GM19043 (cell line): ENCODE data around the gene DNAJC21.

ENCODE experiments used
- ATAC-seq: cut with Tn5 transposase; IDR thresholded peaks from one replicate; pipeline ENCODE4 v1.9.1; 2021; ENCODE audit warnings: low read depth; ENCODE audit not compliant: unreplicated experiment

The DNAJC21 gene

DNA sequence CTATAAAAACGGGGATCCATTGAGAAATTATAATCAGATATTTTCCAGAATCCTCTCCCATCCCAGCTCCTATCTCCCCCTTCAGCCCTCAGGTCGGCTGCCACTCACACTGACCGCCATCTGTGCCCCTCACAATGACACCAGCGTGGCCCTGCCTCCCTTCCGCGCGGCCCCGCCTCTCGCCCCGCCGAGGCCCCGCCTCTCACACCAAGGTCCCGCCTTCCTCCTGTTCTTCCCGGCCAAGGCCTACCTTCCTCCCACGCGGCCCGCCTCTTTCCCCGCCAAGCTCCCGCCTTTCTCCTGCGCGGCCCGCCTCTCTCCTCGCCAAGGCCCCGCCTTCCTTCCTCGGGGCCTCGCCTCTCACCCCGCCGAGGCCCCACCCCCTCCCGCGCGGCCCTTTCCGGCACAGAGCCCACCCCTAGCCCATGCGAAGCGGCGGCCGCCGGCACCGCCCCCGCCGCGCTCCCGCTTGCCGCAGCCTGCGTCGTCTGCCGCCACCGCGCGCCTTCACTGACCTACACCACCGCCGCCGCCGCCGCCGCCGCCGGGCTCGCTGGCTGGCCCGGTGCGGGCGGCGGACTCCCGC lies at the start of gene DNAJC21:
TSS of gene DNAJC21 (plus strand) at position 426 of the 586 bp plus-strand sequence. CDS start 261 bp downstream, outside the sequence.
- peak; percentile 83 for ATAC-seq

DNA sequence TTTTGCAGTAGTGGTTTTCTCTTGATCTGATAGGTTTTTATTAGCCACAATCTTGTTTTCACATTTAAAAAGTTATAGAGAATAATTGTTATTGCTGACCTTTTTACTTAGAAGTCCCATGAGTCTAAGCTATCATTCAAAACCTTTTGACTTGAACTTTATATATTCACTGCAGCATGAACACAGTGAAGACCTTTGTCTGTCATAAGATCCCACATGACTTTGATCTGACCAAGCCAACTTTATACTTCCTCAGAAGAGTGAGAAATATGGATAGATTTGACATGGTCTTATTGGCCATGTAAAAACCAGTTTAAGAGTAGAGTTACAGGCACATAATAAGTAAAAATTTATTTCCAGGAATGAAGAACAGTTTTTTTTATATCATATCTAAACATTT lies 48.1 kb upstream of the DNAJC21 start:
- ATAC-seq: no peak

DNA sequence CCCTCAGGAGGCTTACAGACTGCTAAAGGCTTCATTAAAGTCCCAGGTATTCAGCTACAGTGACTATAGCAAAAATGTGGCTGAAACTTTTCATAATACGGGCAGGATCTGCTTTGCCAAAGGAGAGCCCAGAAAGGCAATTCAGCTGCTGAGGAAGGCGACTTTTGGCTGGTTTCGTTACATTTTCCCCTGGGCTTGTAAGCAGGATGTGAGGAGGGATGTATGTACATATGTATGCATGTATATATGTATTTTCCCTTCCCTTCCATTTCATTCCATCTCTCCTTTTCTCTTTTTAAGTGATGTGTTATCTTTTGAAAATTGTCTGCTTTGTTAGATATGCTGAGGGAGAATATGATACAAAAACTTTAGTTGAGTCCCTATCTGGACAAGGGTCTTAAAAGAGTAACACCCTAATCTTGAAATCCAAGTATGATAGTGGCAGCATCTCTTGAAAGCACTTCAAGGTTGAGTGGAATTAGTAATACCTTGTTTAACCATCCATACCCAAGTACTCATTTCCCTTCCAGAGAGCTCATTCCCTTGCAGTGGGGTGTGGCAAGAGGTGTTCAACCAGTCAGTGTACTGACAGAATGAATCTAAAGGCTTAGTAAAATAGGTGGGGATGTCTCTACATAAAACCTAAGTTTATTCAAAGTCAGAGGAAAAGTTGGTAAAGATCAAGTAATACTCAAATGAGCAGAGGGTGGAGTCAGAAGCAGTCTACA lies 42.8 kb upstream of the DNAJC21 start:
- ATAC-seq: no peak

DNA sequence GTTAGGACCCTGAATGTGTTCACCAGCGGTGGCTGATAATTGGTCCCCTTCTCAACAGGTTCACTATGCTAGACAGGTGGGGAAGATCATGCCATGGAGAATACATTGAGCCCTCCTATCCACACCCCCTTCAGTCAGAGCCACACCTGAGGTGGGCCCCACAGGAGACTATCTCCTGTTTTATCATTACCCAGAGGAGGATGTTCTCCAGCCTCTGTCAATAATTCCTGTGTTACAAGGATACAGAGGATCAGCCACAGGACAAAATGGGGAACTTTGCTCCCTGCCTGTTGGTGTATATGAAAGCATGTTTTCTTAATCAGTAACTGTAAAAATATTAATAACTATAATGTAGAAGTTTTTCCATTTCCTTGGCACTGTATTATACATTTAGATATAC lies 40.0 kb upstream of the DNAJC21 start:
- no peak for ATAC-seq

DNA sequence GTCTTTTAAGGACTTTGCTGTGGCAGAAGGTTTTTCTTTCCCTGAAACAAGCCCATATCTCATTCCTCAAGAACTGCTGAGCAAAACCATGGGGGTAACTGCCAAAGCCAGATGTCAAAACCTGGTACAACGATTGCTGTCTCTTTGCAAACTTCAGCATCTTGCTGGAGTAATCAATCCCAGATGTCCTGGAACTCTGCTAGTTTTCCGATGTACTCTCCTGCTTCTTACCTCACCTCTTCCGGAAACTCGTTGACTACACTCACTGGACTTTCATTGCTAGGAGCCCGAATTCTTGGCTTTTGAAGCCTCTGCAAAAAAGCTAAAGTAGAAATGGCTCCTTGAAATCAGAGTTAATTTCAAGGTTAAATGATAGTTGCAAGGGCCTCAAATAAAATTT lies 37.4 kb upstream of the DNAJC21 start:
- ATAC-seq: no peak

DNA sequence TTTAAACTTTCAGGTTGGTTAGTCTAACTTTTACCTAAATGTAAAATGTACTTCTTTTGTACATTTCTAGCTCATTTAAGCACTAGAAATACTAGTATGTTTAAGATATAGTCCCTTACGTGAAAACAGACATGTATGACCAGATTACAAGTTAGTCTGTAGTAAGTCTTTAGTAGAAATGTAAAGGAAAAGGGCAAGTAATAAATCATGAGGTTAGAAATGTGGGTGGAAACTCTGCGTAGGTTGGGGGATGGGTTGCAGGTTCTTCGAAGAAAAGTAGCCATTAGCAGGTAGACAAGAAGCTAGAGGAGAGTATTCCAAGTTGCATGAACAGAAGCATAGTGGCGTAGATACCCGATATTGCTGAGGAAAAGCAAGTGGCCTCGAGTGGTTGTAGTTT lies 36.9 kb upstream of the DNAJC21 start:
- no peak for ATAC-seq

DNA sequence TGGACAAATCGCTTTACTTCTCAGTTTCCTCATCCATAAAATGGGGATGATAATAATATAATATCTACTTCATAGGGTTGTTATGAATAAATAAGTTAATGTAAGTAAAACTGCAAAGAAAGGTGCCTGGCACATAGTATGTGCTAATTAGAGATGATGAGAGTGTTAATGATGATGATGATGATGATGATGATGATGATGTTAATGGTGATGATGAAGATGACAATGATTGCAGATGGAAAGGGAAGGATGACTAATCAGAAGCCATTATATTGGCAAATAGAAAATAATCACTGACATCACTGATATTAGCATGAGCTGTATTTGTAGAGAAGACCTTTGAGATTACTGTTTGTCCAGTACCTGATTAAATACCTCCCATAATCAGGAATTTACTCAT lies 34.6 kb upstream of the DNAJC21 start:
- ATAC-seq: no peak

DNA sequence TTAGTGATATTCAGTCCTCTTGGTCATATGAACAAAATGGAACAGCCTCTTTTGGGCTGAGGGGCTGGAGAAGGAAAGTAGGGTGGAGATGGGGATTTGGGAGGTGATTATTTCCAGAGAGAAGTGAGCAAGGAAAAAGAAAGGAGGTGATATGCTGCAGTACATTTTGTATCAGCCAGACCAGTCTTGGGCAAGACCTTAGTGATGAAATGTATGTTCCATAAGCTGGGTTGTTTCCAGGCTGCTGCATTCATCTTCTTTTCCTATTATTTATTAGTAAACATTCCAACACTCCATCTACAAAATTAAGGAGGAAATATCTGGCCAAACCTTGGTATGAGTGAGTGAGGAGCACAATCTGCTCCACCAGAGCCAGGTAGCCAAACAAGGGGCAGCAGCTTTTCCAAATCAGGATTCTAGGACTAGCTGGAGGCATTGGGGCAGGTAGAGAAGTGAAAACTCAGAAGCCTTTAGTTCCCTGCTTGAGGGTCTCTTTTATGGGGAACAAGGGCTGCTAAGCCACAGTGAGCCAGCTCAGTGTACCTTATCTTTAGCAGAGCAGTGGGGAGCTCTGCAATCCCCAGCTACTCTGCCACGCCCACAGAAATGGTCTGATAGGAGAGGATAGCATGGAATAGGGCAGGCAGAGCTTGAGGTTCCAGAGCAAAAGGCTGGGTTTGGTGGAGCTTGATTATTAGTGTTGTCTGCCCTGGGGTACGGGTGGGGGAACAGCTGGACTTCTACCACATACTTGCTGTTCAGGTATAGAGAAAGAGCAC lies 33.5 kb upstream of the DNAJC21 start:
- ATAC-seq: no peak

DNA sequence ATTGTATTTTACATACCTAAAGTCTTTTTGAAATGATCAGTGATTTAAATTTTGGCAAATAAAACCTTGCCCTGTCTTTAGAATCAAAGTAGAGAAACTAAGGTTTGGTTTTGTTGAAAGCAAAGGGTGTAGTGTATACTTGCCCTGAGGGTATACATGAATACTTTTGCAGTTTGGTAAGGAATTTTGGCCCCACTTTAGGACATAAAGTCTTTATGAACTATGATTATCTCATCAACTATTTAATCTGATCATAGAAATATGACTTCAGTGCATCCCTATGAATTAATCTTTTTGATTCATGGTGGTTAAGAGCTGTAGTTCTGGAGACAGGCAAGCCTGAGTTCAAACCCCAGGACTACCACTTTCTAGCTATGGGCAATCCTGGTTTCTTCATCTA lies 31.7 kb upstream of the DNAJC21 start:
- ATAC-seq: no peak

DNA sequence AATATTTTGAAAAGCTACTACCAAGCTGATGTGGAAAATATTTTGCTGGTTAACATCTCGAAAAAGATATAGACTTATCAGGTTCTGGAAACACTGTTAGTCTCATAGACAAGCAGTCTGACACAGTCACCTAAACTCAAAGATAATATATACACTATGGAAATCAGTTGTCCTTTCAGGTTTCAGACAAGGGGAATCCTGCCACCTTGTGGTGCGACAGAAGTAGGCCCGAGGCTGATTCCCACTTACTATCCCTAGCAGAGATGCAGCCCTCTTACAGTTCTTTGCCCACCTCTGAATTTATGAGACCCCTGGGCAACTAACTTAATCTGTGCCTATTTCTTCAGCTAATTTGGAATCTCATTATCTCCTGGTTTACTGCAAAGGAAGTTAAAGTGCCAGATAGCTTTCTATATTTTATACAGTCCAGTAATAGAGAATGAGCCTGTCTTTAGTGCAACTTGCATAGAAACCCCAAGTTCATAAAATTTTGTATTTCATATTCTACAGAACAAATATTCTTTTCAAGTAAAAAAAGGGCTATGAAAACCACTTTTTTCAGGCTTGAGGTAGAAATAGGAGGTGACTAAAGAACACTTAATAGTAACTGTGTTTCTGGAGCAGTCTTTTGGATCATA lies 31.0 kb upstream of the DNAJC21 start:
- ATAC-seq: peak; percentile 77

DNA sequence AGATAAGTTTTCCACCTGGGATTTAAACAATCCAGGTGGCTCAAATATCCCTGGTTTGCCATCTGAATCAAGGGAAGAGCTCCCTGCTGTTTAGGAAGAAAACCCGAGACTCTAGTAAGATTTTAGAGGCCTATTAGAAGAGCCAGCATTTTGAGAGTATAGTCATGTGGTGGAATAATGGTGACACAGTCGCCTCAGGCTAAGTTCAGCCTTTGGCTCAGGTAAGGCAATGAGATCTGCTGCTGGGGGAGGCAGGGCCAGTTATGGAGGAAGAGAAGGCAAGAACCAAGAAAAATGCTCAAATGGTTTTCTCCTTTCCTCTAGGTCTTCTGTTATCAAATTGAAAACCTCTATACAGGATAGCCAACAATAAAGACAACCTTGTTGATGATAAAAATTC lies 30.3 kb upstream of the DNAJC21 start:
- no peak for ATAC-seq

DNA sequence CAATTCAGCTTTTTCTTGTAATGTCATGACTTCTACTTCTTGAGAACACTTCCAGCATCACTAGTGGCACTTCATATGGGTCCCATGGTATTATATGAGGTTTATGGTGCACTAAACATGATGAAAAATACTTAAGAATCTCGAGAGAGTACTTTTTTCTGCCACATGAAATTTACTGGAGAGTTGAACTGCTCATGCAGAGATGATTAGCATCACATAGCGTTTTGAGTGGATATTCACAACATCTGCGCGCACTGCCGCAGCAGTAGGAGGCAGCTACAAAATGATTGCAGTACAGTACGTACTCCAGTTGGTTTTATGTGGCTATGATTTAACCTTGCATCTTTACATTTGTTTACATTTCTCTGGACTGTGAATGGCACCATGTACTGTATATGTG lies 28.7 kb upstream of the DNAJC21 start:
- ATAC-seq: no peak

DNA sequence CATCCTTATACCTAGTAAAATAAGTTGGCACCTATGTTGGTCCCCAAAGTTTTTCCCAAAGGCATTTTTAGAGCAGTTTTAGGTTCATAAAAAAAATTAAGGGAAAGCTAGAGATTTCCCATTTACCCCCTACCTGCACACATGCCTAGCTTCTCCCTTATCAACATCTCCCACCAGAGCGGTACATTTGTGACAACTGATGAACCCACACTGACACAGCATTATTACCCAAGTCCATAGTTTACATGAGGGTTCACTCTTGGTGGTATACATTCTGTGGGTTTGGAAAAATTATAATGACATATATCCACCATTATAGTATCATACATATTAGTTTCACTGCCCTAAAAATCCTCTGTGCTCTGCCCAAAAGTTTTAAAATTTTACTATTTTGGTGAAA lies 26.1 kb upstream of the DNAJC21 start:
- ATAC-seq: no peak

DNA sequence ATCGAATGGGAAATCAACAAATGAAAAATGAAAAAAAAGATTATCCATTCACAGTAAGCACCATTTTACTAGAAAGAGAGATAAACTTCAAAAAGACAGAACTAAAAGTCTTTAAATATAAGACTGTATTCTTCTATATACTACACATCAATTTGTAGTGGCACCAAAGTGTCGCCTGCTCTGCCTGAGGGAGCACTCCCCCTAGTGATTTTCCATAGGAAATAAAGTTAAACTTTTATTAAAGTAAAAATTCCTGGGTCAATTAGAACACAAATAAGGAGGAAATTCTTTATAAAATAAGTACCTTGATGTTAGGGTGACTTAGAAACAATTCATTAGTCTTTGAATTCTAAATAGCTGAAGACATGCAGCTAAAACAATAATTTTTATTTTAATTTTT lies 23.8 kb upstream of the DNAJC21 start:
- ATAC-seq: no peak

DNA sequence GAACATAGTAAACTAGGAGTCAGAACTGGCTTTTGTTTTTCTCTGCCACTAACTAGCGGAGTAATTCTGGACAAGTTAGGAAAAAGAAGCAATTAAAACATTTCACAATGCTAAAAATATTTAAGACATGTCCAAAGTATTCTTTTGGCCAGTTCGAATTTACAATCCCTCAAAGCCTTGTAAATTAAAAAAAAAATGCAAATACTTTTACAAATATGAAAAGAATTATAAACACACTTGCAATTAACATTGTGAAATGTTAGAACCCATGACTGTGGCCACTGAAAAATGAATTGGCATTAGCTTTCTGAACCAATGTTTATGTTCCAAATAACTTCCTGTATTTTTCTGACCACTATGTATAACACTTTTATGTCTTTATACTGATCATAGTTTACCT lies 16.3 kb upstream of the DNAJC21 start:
- no peak for ATAC-seq

DNA sequence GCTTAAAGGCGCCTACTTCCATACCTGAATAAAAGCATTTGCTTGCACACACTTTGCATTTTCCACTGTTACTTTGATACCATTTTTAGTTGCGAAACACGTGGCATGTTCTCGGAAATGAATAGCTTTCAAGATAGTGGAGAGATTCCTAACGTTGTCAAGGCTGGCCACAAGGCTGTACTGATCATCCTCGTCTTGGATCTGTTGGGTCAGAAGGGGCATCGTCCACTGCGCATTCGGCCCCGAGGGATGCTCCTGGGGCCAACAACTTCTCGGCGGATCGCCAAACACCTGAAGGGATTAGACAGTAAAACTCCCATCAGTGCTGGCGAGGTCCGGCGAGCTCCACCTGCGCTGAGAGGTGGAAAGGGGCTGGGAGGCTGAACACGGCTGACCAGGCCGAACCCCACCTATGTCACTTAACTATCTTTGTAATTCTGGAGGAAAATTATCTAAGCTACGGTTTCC lies 14.7 kb upstream of the DNAJC21 start:
- peak; percentile 13 for ATAC-seq

DNA sequence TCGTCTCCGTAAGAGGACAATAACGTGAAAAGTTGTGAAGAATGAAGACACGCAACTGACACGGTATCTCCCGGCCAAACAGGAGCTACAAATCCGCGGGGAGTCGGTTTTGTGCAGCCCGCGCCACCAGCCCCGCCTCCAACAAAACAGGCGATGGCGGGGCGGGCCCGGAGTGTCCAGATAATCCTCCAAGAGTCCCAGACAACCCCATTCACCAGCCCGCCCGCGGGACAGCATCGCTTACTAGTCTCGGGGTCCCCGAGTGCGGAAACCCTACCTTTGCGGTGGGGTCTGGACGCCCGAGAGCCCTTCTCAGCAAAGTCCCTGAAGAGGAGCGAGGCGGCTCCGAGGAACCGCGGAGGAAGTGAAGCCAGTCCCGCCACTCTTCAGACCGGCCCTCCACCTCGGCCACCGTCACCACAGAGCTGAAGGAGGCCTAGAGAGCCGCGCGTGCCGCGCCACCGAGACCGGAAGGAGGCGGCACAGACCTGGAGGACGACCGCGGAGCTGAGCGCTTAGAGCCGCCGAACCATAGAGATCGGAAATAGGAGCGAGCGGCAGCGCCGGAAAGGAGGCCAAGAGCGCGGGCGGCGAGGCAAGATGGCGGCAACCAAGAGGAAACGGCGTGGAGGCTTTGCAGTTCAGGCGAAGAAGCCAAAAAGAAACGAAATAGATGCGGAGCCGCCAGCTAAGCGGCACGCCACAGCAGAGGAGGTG lies 14.1 kb upstream of the DNAJC21 start, which contains the start of the genes BRIX1 and RAD1:
TSS of gene BRIX1 (plus strand) at position 573 of the 717 bp plus-strand sequence. CDS start at position 601, 28 bp downstream.
TSS of gene RAD1 (minus strand) at position 366 of the 717 bp plus-strand sequence. CDS start 612 bp downstream, outside the sequence.
- peak; percentile 95 for ATAC-seq

DNA sequence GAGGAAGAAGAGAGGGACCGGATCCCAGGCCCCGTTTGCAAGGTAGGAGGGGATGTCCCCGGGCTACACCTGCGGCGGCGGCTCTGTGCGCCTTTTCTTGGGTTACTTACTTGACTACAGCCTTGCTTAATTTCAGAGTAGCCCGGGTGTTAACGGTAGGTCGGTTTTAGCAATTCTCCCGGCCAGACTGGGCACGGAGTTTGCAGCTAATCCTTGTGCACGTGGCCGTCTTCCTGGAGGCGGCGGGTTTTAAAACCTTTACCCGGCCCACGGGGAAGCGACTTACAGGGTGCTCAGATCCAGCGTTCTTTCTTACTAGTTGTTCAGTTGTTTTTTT lies 13.5 kb upstream of the DNAJC21 start:
- peak; percentile 2 for ATAC-seq

DNA sequence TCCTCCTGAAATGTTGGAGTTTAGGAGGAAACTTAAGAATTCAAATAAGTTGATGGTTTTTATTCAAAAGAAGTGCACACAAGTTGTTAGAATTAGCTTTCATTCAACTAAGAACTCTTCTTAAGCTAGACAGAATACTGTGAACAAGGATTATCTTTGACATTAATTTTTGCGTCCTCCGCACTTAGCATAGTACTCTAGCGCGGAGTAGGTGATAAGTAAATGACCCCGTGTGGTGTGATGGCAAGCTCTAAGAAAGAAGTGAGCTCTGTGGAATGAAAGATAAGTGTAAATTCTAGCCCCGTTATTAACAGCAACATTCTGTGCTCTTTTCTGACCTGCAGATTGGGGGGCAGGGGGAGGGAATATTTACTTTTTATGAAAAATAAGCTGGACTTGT lies 12.8 kb upstream of the DNAJC21 start:
- no peak for ATAC-seq

DNA sequence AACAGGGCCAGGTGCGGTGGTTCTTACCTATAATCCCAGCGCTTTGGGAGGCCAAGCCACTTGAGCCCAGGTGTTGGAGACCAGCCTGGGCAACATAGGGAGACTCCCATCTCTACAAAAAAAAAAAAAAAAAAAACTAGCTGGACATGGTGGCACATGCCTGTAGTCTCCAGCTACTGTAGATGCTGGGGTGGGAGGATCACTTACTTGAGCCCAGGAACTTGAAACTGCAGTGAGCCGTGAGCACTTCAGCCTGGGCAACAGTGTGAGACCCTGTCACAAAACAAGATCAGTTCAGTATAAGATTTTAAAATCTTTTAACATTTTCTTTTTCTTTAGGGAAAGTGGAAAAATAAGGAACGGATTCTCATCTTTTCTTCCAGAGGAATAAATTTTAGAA lies 11.3 kb upstream of the DNAJC21 start:
- no peak for ATAC-seq
